ENCODE data around the gene TNFAIP8.
A peak's percentile ranks its signal among the peaks of the same experiment; 100 is the strongest.

Gene TNFAIP8

GRCh38 chr5:119398727-119399466 lies 43.1 kb downstream of the TNFAIP8 start:
- DNase-seq: no peak

GRCh38 chr5:119400245-119400644 lies 44.4 kb downstream of the TNFAIP8 start:
- DNase-seq: no peak

GRCh38 chr5:119402081-119402480 lies 46.3 kb downstream of the TNFAIP8 start:
- no peak for DNase-seq

- DNase-seq: no peak
Measured at GRCh38 chr5:119402555-119402954, 46.7 kb downstream of the TNFAIP8 start.

GRCh38 chr5:119404033-119404432 lies 48.2 kb downstream of the TNFAIP8 start:
- DNase-seq: no peak

- peak; percentile 53 for DNase-seq
Measured at GRCh38 chr5:119405419-119405818, 49.6 kb downstream of the TNFAIP8 start.

- no peak for DNase-seq
Measured at GRCh38 chr5:119406551-119407110, 50.8 kb downstream of the TNFAIP8 start.

- no peak for DNase-seq
Measured at GRCh38 chr5:119409235-119409815, 53.5 kb downstream of the TNFAIP8 start.

- DNase-seq: no peak
Measured at GRCh38 chr5:119410448-119411159, 54.8 kb downstream of the TNFAIP8 start.

GRCh38 chr5:119411361-119412278 lies 55.8 kb downstream of the TNFAIP8 start:
- peak; percentile 85 for DNase-seq

- DNase-seq: no peak
Measured at GRCh38 chr5:119412279-119413227, 56.7 kb downstream of the TNFAIP8 start.

GRCh38 chr5:119414124-119414734 lies 58.4 kb downstream of the TNFAIP8 start:
- DNase-seq: peak; percentile 79

GRCh38 chr5:119417891-119418605 lies 62.2 kb downstream of the TNFAIP8 start:
- no peak for DNase-seq

GRCh38 chr5:119418606-119419100 lies 62.8 kb downstream of the TNFAIP8 start:
- DNase-seq: no peak

GRCh38 chr5:119420169-119420568 lies 64.3 kb downstream of the TNFAIP8 start:
- peak; percentile 60 for DNase-seq

GRCh38 chr5:119426057-119426456 lies 70.2 kb downstream of the TNFAIP8 start:
- peak; percentile 70 for DNase-seq

GRCh38 chr5:119427060-119427459 lies 71.2 kb downstream of the TNFAIP8 start:
- peak; percentile 37 for DNase-seq

GRCh38 chr5:119427596-119427995 lies 71.8 kb downstream of the TNFAIP8 start:
- peak; percentile 67 for DNase-seq

- DNase-seq: peak; percentile 55
Measured at GRCh38 chr5:119428166-119428565, 72.3 kb downstream of the TNFAIP8 start.

- DNase-seq: peak; percentile 53
Measured at GRCh38 chr5:119428574-119428973, 72.8 kb downstream of the TNFAIP8 start.
